HTR-8/SVneo (cell line): ENCODE measurements around the gene SECISBP2.

Experiments
- DNase-seq: peaks from one replicate; pipeline ENCODE4 v3.0.0; 2011; ENCODE audit warnings: low spot score, mixed read lengths; ENCODE audit not compliant: insufficient read length
- FAIRE-seq: peaks from 2 replicates; lab custom pipeline; 2011; peaks lifted over from hg19 to GRCh38; lab: Jason Lieb, UNC

The SECISBP2 gene

DNA sequence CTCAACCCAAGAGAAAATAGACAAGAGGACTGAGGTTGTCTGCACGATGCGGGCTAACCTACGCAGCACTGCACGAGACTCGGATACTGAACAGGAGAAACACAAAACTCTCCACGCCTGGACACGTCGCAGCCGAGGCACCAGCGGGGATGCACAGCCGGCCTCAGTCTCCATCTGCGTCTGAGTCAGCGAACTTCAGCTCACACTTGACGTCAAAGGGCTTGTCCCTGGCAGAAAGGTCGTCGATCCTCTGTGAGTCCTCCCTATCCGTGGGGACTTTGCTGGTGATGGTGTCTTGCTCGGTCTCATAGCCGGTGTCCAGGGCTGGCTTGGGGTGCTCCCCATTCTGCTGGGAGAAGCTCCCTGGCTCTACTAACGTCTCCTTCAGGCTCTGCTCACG lies 60.2 kb downstream of the SECISBP2 start:
- DNase-seq, result no peak
- no peak for FAIRE-seq

DNA sequence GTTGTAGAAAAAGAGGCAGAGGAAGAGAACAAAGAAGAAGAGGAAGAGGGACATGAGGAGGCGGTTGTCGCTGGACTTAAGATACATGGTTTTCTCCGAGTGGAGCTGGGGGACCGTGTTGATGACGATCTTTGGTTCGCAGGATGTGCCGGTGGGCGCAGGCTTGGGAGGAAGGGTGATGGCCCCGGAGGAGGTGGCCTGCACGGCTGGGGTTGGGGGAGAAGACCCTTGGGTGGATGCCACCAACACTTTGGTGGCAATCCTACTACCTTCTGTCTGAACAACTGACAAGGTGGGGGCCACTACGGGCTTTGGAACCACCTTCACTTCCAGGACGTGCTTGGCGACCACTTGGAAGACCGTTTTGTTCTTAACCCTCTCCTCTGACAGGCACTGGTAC lies 60.7 kb downstream of the SECISBP2 start:
- no peak for FAIRE-seq
- DNase-seq, result no peak

DNA sequence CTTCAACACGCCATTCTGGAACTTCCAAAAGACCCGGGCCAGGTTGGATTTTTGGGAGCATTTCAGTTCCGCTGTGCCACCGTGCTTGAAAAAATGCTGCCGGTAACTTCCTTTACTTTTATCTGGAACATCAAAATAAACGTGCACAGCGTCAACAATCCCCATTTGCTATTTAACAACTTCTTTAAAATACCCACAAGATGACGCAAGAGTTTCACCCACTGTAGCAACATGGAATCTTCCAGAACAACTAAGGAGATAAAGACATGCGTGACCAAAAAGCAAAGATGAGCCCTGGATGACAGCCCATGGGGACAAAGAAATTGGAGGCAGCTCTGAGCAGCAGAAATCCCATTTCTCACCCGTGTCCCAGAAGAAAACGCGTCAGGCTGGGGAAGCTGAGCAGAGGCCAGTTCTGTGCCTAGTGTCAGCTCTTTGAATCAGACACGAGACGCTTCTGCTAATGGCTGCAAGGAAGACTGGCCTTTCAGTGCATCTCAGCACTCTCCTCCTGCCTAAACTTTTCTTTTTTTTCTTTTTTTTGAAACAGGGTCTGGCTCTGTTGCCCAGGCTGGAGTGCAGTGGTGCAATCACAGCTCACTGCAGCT lies 61.3 kb downstream of the SECISBP2 start:
- FAIRE-seq (no peak), DNase-seq (no peak)

DNA sequence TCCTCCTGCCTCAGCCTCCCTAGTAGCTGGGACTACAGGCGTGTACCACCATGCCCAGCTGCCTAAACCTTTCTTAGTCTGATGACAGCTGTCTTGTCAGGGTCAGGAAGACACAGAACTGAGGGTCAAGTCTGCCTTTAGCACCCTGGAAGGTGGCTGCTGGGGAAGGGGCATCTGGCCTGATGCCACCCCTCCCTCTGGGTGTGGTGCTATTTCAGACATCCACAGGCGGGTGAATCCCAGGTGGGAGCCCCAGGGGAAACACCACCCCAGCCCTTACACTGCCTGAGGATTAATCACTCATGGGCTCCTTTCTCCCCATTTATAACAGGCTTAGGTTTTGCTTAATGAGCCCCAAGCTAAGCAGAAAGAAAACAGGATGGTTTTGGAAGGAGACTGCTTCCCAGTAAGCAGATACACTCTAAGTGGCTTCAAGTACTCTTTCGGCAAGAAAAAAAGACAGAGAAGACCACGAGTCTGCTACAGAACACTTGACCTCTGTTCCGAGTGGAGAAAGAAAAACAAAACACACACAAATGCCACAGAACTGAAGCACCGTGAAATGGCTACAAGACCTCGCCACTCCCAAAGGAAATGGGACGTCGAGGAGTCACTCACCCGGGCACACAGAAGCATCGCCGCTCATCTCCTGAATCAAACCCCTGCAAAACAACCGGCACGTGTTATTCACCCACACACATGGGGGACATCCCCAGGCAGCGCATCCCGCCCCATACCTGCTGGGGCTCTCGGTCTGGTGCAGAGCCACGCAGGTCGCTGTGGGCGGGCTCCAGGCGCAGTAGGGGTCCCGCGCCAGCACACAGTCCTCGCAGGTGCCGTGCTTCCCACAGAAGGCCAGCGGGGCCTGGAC lies 62.4 kb downstream of the SECISBP2 start:
- DNase-seq, result no peak
- FAIRE-seq, result no peak

DNA sequence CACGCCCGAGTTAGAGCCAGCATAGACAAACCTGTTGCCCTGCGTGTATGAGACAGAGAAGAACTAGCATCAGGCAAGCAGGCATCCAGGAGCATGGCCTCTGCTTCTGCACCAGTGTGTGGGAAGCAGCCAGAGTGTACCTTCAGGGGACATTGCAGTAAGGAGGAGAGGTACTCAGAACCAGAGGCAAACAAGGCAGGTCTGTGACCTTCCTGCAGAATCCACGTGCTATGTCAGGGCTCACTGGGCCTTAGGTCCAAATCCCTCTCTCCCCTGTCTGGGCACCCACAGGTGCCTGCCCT lies 63.0 kb downstream of the SECISBP2 start:
- FAIRE-seq, result no peak
- no peak for DNase-seq

DNA sequence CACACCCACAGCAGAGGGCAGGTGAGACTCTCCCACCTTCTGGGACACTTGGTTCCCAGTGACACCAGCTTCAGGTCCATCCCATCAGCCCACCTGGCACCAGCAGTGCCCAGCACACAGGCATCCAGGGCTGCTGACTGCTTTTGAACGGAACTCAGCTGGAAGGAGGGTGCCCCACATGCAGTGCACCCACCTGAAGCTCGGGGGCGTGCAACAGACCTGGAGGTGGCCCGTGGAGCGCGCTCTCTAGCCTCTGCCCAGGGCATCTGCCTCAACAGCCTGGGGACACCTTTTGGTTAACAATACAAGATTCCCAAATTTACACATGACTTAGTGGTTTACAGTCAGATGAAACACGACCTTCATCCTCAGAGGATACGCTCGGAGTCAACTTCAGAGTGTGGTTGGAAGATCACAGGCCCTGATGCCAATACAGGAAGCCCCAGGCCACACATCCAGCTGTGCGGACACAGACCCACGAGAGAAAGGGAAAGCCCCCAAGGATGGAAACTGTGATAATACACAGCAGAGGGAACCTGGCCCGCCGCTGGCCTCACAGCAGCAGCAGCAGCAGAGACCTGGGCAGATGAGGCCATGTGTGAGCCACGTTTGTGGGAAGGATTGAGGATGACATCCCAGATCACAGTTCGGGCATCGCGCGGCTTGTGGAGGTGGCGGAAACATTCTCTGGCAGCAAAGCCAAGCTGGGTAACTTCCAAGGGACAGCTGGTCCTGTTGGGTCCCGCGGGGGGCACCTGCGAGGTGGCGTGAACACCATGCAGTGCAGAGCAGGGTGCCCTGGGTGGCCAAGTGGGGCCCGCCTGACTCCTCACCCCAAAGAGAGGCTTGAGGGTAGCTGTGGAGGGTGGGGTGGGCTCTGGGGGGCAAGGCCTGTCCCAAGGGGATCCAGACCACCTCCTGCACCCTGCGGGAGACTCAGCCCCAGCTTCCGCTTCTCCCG lies 64.0 kb downstream of the SECISBP2 start:
- no peak for DNase-seq
- no peak for FAIRE-seq

DNA sequence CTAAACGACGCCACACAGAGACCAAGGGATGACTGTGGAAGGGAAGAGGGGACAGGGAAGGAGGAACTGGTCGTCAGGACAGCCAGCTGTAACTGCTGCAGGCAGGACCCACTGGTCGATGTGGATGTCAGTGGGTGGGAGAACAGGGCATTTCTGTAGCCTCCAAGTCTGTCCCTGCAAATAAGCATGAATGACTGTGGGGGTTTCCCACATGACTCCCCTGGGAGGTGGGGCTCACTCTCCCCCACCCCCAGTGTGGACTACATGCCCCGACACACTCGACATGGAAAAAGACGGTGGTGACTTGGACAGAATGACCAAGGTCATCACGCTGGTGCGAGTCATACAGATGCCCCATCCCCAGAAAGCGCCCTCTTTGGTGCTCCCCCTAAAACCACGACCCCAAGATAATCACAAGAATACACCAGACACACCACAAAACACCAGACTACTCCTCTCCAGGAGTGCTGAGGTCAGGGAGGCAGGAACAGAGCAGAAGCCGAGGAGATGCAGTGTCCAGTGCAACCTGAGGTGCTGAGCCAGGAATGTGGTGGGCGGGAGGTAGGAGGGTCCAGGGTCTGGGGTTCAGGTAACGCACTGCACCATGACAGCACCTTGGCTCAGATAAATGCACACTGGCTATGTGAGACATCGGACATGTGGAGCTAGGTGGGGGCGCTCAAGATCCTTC lies 64.9 kb downstream of the SECISBP2 start:
- DNase-seq (no peak), FAIRE-seq (no peak)

DNA sequence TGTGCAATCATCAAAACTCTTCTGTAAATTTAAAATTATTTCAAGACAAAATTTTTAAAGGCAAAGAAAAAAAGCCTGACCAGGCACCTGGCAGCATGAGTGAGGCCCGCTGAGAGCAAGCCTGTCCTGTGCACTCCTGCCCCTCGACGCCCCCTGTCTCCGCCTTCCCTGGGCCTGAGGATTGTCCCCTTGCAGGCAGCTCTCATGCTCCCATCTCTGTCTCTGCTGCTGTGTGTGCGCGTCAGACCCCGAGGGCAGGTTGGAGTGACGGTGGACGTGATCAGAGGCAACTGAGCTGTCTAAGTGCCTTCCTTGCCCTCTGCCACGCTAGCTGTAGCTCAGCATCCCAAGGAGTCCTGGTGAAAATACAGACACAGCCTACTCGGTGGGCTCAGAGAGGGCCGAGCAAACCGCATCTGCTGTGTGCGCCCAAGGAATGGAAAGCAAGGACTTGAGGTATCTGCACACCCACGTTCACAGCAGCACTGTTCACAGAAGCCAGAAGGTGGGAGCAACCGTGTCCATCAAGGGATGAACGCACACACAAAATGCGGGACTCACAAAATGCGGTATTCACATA lies 65.5 kb downstream of the SECISBP2 start:
- DNase-seq, result no peak
- FAIRE-seq, result no peak

DNA sequence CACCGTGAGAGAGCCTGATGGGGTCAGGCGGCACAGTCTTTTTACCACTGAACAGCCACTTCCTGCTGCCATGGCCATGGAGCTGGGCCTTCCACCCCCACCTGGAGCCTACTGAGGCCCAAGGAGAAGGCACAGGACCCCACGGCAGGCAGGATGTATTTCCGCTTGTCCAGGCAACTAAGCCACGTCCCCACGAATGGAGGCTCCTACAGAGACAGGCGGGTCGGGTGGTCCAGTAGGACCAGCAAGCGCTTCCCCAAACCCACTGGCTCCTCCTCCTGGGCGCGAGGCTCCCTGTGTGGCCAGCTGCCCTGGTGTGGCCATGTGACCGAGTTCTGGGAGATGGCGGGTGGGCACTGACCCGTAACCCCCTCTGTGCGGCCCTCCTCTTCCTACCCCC lies 66.5 kb downstream of the SECISBP2 start:
- DNase-seq (no peak), FAIRE-seq (no peak)

DNA sequence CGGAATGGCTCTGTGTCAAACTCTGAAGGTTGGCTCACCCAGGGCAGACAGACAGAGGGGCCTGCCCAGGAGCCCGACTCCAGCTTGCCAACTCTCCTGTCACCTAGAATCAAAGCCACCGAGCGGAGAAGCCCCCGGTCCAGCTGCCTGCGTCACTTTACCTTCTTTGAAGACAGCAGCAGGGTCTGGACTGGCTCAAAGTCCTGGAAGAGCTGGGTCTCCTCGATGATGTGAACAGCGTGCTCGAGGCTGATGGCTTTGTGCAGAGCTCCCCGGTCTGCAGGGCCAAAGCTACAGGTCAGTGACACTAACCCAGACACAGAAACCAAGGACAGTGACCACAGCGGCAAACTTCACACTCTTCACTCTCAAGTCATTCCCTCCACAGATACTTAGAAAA lies 67.9 kb downstream of the SECISBP2 start:
- FAIRE-seq (no peak), DNase-seq (no peak)

DNA sequence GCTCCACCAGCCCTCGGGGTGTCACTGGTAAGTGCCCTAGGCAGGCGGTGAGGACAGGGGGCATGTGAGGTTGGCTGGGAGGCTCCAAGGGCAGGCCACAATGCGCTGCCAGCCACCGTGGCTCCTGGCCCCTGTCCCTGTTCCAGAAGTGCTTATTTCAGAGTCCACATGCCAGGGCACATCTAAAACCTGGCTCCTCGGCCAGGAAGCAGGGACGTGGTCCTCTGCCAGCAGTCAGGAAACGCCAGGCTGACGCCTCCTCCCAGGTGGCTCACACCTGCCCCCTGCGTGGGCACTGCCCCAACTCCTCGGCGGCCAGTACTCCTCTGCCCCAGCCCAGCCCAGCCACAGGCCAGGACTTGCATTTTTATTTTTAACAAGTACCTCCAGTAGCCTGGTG lies 68.5 kb downstream of the SECISBP2 start:
- FAIRE-seq (no peak), DNase-seq (no peak)

DNA sequence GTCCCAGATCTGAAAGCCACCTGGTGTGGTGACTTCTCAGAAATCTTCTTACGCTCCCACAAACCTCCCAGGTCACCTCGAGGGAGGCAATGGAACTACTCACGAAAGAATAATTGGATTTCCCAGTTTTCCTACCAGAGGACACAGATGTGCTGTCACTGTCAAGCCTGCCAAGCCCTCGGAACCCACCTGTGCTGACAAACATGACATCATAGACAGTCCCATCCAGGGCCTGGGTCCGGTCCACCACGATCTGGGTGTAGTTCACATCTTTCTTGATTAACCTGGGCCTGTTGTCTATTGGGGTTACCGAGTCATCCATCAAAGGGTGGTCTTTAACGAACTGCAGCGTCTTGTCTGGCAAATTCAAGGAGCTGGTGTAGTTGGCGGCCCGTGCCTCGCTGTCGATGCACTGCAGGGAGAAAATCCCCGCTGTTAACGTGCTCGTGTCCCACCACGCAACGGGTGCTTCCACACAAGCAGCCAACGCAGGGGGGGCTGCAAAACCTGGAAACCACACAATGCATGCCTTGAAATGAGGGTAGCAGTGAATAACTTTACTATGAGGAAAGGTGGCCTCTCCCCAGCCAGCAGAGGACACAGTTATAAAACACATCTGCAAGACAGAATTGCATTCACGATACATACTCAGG lies 69.0 kb downstream of the SECISBP2 start:
- FAIRE-seq (no peak), DNase-seq (no peak)

DNA sequence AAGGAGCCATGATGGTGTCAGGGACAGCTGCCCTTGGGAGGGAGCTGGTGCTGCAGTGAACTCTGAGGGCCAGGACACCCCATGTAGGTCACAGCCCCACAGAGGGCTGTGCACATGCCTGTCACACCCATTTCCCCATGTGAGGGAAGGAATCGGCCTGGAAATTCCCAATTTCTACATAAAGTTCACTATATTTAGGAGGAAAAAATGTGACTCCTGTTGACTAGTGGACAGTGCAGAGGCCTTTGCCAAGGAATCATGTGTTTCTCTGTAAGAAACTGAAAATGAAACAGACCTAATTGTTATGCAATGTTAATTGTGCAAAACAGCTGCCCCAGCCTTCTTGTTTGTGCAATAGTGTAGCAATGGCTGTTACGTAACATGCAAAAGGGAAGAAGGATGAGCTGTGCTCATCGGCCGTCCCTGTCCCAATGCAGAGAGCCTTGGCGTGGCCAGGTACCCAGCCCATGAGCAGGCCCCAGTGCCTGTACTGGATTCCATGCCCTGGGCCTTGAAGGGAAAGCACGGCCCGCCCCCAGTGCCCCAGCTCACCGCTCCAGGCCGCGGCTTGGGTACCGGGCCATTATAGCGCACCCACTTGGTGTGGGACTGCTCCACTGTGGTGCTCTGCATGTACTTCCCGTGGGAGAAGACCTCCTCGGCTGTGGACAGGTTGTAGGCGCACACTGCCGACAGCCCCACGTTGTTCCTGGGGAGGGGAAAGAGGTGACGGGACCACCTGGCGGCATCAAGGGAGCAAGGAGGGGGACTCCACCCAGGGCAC lies 70.0 kb downstream of the SECISBP2 start:
- DNase-seq, result no peak

DNA sequence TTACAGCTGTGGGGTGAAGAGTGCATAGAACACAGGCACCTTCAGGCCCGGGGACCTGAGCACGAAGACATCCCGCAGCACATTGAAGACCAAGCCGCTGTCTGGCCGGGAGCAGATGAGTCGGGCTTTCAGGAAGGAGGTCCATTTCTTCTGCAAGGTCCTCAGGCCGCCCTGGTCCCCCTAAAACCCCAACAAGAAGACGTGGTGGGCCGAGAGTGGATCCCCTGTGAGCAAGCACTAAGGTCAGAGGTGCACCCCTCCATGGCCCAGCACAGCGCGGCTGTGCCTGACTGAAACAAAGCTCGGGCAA lies 70.5 kb downstream of the SECISBP2 start:
- FAIRE-seq, result no peak
- no peak for DNase-seq

More for the DNA sequence above, 70.0 kb downstream of the SECISBP2 start:
- no peak for FAIRE-seq

DNA sequence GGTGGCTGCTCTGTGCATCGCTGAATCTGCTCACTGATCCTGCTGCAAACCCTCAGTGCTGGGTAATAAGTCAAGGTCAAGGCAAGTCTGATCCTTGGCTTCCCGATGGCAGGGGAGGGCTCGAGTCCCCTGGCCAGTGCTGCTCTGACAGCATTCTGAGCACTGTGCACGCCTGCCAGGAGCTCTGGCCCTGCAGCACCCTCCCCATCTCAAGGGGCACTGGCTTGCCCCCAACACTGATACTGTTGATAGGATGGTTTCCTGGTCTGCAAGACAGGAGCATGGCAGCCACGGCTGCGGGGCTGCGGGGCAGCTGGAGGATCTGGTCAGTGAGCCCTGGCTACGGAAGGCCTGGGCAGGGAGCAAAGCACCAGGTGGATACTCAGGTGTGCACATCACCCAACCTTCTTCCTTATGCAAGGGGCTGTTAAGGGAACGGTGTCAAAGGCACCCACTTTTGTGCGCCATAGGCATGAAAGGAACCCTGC lies 71.8 kb downstream of the SECISBP2 start:
- DNase-seq (no peak), FAIRE-seq (no peak)

DNA sequence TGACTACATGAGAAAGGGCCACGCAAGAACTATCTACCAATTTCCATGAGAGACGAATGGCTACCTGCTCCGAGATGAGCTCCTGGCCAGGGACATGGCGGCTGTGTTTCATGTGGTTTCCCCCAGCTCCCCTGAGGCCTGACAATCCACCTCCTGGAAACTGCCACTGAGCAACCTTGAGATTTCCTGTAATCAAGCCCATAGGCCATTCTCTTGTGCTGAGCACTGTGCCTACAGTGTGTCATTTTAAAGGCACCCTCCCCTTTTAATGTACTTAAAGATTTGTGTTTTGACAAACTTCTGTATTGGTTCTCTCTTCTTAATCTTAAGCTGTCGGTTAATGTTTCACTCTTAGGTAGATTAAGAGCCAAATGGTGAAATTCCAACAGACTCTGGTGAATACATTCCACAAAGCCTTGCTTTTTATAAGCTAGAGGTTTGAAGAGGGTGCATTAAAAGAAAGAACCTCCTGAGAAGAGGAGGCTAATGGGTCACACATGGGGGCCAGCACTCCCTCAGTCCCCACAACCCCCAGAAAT lies 72.3 kb downstream of the SECISBP2 start:
- DNase-seq, result no peak
- FAIRE-seq, result no peak

DNA sequence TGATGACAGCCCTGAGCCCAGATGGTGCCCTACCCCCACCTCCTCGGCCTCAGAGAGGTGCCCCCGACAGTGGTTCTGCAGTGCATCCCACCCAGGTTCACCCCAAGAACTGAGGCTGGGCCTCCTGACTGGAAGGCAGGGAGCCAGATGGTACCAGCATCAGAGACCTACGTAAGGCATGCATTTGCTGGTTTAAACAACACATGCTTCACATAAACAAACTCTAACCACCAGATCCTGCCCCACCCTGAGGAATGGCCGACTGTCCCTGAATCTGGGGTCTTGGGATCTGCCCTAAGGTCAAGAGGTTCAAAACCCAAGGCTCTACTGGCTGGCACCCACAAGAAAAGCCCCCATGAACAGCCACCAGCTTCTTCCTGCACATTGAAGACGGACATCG lies 73.3 kb downstream of the SECISBP2 start:
- FAIRE-seq (no peak), DNase-seq (no peak)

DNA sequence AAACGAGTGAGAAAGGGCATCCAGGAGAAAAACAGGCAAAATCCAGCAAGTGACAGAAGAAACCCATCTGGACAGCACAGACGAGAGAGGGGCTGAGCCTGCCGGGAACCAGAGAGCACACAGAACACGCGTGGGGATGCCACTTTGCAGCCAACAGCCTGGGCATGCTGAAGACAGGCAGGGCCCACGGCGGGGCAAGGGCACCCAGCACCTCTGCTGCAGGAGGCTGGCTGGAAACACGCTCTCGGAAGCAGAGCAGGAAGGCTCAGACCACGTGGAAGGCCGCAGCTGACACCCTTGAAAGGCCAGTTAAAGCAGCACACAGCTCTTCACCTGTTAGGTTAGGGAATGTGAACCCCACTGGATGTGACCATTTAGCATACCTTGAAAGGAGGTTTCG lies 76.1 kb downstream of the SECISBP2 start:
- FAIRE-seq, result no peak
- DNase-seq, result no peak
